Activated CD4-positive, alpha-beta T cell treated with anti-CD3 and anti-CD28 coated beads, Interleukin-2, amount 10 ng/mL, durations not matched to agents 24 days and 14 days (primary cell): ENCODE results near the gene FAM162B. TPM values are rescaled to one million over a fixed set of nuclear protein-coding genes. Genes with fewer than 3 reads are reported as not detected.
"Not testable (repeated sequence)": the region's sequence is repeated elsewhere in the genome, so short reads cannot be mapped to it uniquely, and the experiment has no call there.

Experiments
- DNase-seq: peaks from one replicate; pipeline ENCODE4 v3.0.0; 2022
- H3K27ac Mint-ChIP-seq: one replicate; pipeline ENCODE4 v1.8.0; 2022; ENCODE audit warnings: mild to moderate bottlenecking, mixed read lengths
- H3K27me3 Mint-ChIP-seq: one replicate; pipeline ENCODE4 v1.8.0; 2022; ENCODE audit warnings: mixed read lengths
- H3K36me3 Mint-ChIP-seq: one replicate; pipeline ENCODE4 v1.8.0; 2022; ENCODE audit warnings: low read depth, mild to moderate bottlenecking, mixed read lengths
- H3K4me1 Mint-ChIP-seq: one replicate; pipeline ENCODE4 v1.8.0; 2021; ENCODE audit warnings: mixed read lengths
- H3K4me3 Mint-ChIP-seq: one replicate; pipeline ENCODE4 v1.8.0; 2022; ENCODE audit warnings: mild to moderate bottlenecking, moderate library complexity, mixed read lengths
- H3K9me3 Mint-ChIP-seq: one replicate; pipeline ENCODE4 v1.8.0; 2021; ENCODE audit warnings: mixed read lengths
- intact Hi-C: fragments of 100-400 bp; cut with micrococcal nuclease; formaldehyde crosslinking; loops from one replicate; pipeline ENCODE4 v1.15.1; 2023
- total RNA-seq: library from RNA; stranded (reverse); gene quantifications from 2 replicates; pipeline ENCODE4 v1.2.3, GENCODE V29; 2022

Gene FAM162B
- total RNA-seq, 1 donor from 2014 or later = not detected

DNA sequence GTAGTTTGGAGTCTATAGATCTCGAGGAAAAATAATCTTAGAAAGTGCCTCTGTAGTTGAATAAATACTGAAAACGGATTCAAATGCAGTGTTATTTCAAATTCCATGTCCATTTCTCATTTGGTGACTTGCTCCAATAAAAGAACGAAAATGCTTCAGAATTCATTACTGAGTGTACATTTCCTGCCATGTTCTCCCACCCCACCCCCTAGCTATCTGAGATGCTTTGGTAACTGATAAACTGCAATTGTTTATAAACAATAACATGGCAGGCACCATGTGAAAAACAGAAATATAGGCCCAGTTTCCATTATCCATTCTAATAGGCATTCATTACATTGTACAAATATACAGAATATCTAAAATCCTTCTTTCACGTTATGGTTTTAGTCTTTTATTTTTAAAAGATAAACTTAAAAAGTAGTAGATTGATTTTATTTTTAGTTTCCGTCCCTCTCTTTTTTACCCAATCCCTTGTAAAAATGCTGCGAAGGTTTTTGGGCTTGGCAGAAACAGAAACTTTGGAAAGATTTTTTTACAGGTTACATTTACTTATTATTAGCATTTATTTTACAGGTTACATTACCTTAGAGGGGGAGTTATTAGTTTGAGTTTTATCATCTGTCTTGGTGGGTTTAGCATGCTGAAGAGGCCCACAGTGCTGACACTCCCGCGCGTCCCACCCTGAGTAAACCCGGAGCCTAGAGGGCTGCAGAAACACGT lies 1.5 kb downstream of the FAM162B start:
- H3K36me3 Mint-ChIP-seq = no peaks in the 10 kb centered on the region
- no peaks in the 10 kb centered on the region for H3K9me3 Mint-ChIP-seq
- H3K27ac Mint-ChIP-seq = no peak overlapping the region
- H3K27me3 Mint-ChIP-seq = peaks cover 60% of the 10 kb centered on the region
- DNase-seq = no peak
- peaks cover 6% of the 10 kb centered on the region for H3K4me1 Mint-ChIP-seq
- H3K4me3 Mint-ChIP-seq = no peak overlapping the region
- intact Hi-C loops = no loop called here

DNA sequence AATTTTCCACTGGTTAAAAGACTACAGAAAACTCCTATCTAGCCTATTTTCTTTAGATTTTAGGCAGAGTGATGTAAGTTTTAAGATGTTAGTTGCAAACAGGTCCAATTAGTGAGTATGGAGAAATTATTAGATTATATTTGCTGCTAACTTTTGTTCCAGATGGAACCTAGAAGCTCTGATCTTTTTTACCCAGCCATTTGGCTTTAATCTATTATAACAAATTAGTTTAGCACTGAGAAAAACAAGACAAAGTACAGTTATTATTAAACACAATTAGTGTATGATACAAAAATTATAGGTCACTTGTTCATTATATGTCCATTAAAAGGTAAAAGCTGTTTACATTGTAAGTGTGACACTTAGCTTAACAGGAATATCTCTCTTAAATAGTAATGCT lies 2.5 kb downstream of the FAM162B start:
- H3K9me3 Mint-ChIP-seq = no peaks in the 10 kb centered on the region
- no peak overlapping the region for H3K4me3 Mint-ChIP-seq
- H3K4me1 Mint-ChIP-seq = peaks cover 6% of the 10 kb centered on the region
- intact Hi-C loops = no loop called here
- H3K27ac Mint-ChIP-seq = no peak overlapping the region
- no peaks in the 10 kb centered on the region for H3K36me3 Mint-ChIP-seq
- no peak for DNase-seq
- H3K27me3 Mint-ChIP-seq = peaks cover 59% of the 10 kb centered on the region

DNA sequence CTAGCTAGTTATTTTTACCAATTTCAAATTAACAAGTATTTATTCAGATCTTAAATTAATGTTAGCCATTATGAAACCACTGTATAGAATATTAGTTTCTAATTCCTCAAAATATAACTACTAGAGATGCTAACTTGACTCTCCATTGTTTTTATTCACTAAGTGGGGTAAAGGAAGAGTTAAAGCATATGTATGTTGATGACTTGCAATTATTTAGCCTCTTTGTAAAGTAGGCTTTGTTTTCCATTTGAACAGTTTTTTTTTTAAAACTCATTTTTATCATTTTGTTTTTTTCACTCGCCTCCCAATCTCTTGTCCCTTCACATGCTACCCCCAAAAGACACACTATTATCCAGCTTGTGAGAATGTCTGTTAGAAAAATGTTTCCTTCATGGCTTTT lies 3.3 kb downstream of the FAM162B start:
- Mint-ChIP-seq H3K27ac (no peak overlapping the region), H3K4me3 (no peak overlapping the region), H3K27me3 (peaks cover 60% of the 10 kb centered on the region), H3K36me3 (no peaks in the 10 kb centered on the region), H3K4me1 (peaks cover 6% of the 10 kb centered on the region), H3K9me3 (no peaks in the 10 kb centered on the region)
- DNase-seq = no peak
- intact Hi-C loops = no loop called here

DNA sequence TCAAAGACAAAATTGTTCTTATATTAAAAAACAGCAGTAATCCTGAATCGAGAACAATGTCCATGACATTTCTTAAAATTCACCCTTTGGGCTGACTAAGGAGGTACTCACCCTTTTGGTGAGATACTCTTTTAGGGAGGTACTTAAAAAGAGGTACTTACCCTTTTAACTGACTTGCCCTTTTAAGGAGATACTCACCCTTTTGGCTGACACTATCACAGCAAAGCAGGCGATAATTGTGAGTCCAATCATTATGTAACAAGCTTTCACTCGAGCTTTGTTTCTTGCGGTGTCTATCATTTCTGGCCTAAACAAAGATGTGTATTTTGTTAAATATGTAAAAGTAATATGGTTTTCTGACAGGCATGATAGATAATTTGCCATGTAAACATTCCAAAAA lies 3.7 kb downstream of the FAM162B start:
- Mint-ChIP-seq H3K4me3 (no peak overlapping the region), H3K27ac (no peak overlapping the region), H3K27me3 (peaks cover 56% of the 10 kb centered on the region), H3K36me3 (no peaks in the 10 kb centered on the region), H3K9me3 (no peaks in the 10 kb centered on the region), H3K4me1 (peaks cover 6% of the 10 kb centered on the region)
- DNase-seq = no peak
- intact Hi-C loops = no loop called here

DNA sequence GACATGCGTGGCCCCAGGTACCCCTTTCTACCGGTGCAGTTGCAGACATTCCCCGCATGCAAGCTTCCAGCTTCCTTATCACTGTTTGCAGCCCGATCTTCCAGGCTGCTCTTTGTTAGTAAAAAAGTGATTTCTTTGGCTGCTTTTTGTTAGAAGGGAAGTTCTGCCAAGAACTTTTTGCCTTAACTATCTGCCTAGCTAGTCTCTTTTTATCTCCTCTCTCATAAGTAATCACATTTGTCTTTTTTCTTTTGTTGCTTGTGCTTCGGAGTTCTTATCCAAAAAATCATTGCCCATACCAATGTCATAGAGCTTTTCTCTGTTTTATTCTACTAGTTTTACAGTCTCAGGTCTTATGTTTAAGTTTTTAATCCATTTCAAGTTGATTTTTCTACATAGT lies 20.3 kb downstream of the FAM162B start:
- Mint-ChIP-seq H3K4me3 (no peak overlapping the region), H3K36me3 (no peaks in the 10 kb centered on the region), H3K4me1 (no peaks in the 10 kb centered on the region), H3K9me3 (peaks cover 5% of the 10 kb centered on the region), H3K27ac (no peak overlapping the region), H3K27me3 (peaks cover 10% of the 10 kb centered on the region)
- DNase-seq = no peak
- intact Hi-C loops = no loop called here

DNA sequence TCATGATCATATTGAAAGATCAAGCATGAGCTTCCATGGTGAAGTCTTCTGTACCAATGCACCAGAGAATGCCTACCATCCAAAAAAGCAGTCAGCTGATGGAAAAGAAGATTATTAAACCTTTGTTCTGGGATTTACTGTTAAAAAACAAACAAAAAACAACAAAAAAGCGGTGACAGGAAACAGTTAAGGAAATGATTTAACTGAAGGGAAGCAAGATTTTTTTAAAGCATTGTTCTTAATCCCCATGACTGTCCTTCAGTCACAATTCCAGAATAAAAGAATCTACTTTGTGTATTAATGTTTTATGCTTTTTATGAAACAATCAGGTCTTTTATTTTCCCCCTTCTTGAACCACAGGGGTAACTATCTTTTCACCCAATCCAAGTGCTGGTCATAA lies 23.9 kb downstream of the FAM162B start:
- H3K36me3 Mint-ChIP-seq = peaks cover 12% of the 10 kb centered on the region
- no peaks in the 10 kb centered on the region for H3K4me1 Mint-ChIP-seq
- H3K4me3 Mint-ChIP-seq = no peak overlapping the region
- H3K9me3 Mint-ChIP-seq = peaks cover 17% of the 10 kb centered on the region
- intact Hi-C loops = no loop called here
- H3K27me3 Mint-ChIP-seq = peaks cover 5% of the 10 kb centered on the region
- no peak overlapping the region for H3K27ac Mint-ChIP-seq
- DNase-seq = no peak

DNA sequence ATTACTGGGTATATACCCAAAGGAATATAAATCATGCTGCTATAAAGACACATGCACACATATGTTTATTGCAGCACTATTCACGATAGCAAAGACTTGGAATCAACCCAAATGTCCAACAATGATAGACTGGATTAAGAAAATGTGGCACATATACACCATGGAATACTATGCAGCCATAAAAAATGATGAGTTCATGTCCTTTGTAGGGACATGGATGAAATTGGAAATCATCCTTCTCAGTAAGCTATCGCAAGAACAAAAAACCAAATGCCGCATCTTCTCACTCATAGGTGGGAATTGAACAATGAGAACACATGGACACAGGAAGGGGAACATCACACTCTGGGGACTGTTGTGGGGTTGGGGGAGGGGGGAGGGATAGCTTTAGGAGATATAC lies 25.0 kb downstream of the FAM162B start:
- H3K9me3 Mint-ChIP-seq = peaks cover 17% of the 10 kb centered on the region
- peaks cover 16% of the 10 kb centered on the region for H3K36me3 Mint-ChIP-seq
- DNase-seq, intact Hi-C loops, H3K27me3 Mint-ChIP-seq, H3K4me3 Mint-ChIP-seq, H3K4me1 Mint-ChIP-seq, H3K27ac Mint-ChIP-seq: not testable (repeated sequence)

DNA sequence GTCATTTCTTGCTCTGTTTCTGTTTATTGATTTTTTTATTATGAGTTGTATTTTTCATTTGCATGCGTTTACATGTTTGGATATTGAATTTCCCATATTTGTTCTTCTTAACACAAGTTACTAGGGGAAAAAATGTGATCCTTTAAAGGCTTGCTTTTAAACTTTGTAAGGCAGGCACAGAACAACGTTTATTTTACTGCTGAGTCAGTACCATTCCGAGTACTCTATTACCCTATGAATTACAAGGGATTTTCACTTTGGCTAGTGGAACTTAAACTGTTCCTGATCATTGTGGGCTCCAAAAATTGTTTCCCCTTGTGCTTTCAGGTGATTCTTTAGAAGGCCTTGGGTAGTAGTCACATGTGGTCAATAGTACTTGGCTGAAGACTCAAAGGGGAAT lies 28.5 kb downstream of the FAM162B start:
- H3K27ac Mint-ChIP-seq = no peak overlapping the region
- H3K9me3 Mint-ChIP-seq = peaks cover 17% of the 10 kb centered on the region
- peaks cover 22% of the 10 kb centered on the region for H3K36me3 Mint-ChIP-seq
- no peak for DNase-seq
- no peaks in the 10 kb centered on the region for H3K27me3 Mint-ChIP-seq
- no peaks in the 10 kb centered on the region for H3K4me1 Mint-ChIP-seq
- no peak overlapping the region for H3K4me3 Mint-ChIP-seq
- intact Hi-C loops = no loop called here

DNA sequence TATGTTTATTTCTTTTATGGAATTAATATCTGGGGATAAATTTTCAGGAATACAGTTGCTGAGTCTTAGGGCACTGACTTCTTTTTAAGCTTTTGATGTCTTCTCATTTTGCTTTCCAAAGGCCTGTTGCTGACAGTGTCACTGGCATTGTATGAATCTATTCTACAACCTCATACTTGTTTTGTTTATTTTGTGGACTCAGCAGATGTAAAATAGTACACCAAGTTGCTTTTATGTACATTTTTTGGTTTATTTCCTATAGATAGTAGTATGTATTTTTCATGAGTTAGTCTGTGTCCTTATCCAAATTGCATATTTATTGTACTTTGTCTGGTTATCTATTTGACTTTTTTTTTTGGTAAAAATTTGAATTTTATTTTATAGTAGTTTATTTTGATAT lies 35.0 kb downstream of the FAM162B start:
- Mint-ChIP-seq H3K4me1 (no peaks in the 10 kb centered on the region), H3K9me3 (no peaks in the 10 kb centered on the region), H3K27ac (no peak overlapping the region), H3K4me3 (no peak overlapping the region), H3K27me3 (no peaks in the 10 kb centered on the region), H3K36me3 (peaks cover 29% of the 10 kb centered on the region)
- intact Hi-C loops = no loop called here
- no peak for DNase-seq

DNA sequence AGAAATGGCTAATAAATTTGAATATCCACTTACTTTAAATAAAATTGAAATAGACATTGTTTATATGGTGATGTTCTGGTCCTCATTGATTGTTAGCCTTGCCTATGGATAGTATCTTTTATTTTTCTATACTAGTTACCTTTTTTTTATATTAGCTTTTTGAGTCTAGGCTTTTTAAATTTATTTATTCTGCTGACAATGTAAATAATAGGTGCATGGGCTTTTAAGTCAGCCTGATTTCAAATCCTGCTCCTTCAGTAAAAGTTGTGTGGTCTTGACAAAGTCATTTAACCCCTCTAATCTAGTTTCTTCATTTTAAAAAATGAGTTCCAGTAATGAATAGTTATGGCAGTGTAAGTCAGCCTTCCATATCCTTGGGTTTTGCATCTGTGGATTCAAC lies 38.6 kb downstream of the FAM162B start:
- H3K27me3 Mint-ChIP-seq = no peaks in the 10 kb centered on the region
- H3K4me3 Mint-ChIP-seq = no peak overlapping the region
- DNase-seq = no peak
- intact Hi-C loops = no loop called here
- no peaks in the 10 kb centered on the region for H3K4me1 Mint-ChIP-seq
- H3K9me3 Mint-ChIP-seq = no peaks in the 10 kb centered on the region
- no peak overlapping the region for H3K27ac Mint-ChIP-seq
- peaks cover 37% of the 10 kb centered on the region for H3K36me3 Mint-ChIP-seq

DNA sequence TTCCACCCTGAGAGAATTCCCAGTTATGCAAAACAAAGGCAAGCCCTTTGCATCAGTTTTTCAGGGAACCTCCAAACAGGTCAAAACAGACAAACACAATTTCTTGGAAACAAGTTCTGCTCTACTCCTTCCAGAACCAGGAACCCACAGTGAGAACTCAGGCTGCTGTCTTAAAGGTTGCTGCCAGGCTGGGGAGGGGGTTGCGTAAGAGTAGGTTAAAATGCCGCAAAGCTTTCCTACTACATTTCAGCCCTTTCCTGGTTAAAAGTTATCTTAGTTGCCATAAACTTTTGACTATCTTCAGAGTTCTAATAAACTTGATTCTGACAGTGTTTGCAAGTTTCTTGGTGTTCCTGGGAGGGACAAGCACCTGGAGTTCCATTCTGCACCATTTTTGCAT lies 50.8 kb downstream of the FAM162B start:
- Mint-ChIP-seq H3K36me3 (peaks cover 47% of the 10 kb centered on the region), H3K27ac (no peak overlapping the region), H3K4me3 (no peak overlapping the region), H3K4me1 (peaks cover 8% of the 10 kb centered on the region), H3K27me3 (no peaks in the 10 kb centered on the region), H3K9me3 (no peaks in the 10 kb centered on the region)
- no peak for DNase-seq
- intact Hi-C loops = no loop called here

DNA sequence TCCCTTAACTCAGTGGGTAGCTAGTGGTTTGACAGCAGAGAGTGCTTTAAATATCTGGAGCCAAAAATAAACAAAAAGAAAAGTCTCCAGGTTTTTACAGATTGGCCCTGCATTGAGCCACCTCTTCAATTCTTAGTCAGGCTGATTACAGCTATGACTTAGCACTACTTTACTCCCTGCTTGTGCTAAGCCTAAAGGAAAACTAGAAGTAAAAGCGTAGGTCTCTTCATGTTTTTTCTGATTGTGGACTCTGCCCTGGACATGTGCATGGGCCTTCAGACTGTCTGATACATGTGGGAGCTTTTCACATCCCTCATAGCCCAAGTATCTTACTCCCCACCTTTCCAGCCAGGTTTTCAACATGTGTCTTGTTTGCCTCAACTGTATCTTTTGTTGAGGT lies 51.2 kb downstream of the FAM162B start:
- no peak overlapping the region for H3K4me3 Mint-ChIP-seq
- H3K4me1 Mint-ChIP-seq = peaks cover 8% of the 10 kb centered on the region
- peaks cover 49% of the 10 kb centered on the region for H3K36me3 Mint-ChIP-seq
- peak overlapping the region; percentile 23 for H3K27ac Mint-ChIP-seq
- H3K27me3 Mint-ChIP-seq = no peaks in the 10 kb centered on the region
- intact Hi-C loops = no loop called here
- no peak for DNase-seq
- no peaks in the 10 kb centered on the region for H3K9me3 Mint-ChIP-seq

DNA sequence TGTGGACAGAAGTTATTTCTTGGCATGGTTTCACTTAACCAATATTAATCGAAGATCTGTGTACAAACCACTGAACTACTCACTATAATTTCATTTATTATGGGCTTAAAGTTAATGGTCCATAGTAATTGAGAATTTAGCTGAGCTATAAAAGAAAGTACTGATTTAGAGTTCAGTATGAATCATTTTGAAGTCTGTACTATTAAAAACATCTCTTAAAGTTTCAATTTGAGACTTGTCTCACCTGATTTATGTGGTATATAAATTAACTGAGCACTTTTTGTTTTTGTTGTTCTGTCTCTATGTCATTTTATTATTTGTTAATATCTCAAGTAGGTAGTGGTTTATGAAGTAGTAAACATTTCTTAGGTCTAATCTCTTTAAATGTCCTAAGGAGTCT lies 59.6 kb downstream of the FAM162B start:
- Mint-ChIP-seq H3K4me3 (no peak overlapping the region), H3K27ac (no peak overlapping the region), H3K4me1 (no peaks in the 10 kb centered on the region), H3K27me3 (no peaks in the 10 kb centered on the region), H3K9me3 (no peaks in the 10 kb centered on the region), H3K36me3 (peaks cover 25% of the 10 kb centered on the region)
- DNase-seq = no peak
- intact Hi-C loops = no loop called here

DNA sequence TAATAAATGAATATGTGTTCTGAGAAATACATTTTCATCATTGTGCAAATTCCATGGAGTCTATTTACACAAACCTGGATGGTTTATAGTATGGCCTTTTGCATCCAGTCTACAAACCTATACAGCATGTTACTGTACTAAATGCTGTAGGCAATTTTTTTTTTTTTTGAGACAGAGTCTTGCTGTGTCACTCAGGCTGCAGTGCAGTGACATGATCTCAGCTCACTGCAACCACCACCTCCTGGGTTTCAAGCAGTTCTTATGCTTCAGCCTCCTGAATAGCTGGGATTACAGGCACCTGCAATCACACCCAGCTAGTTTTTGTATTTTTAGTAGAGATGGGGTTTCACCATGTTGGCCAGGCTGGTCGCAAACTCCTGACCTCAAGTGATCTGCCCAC lies 61.6 kb downstream of the FAM162B start:
- intact Hi-C loops, DNase-seq, H3K9me3 Mint-ChIP-seq, H3K4me1 Mint-ChIP-seq, H3K27me3 Mint-ChIP-seq, H3K4me3 Mint-ChIP-seq, H3K27ac Mint-ChIP-seq: not testable (repeated sequence)
- H3K36me3 Mint-ChIP-seq = peaks cover 31% of the 10 kb centered on the region
